HepG2 (cell line): Measurements from ENCODE around the gene DENND4A. TPM values are rescaled to one million over a fixed set of nuclear protein-coding genes. Genes with fewer than 3 reads are reported as not detected.

ENCODE experiments used
- ARHGAP35 ChIP-seq: sonication (generic); formaldehyde crosslinking; IDR thresholded peaks from 2 replicates; pipeline ENCODE4 v1.9.0; 2022; ENCODE audit warnings: mild to moderate bottlenecking, inconsistent platforms, moderate library complexity, missing genetic modification reagents, borderline replicate concordance
- HNRNPLL ChIP-seq: fragments of 200-400 bp; formaldehyde crosslinking; IDR thresholded peaks from 2 replicates; pipeline ENCODE4 v1.6.1; 2017; ENCODE audit warnings: mild to moderate bottlenecking, low read depth, low read length; ENCODE audit not compliant: poor library complexity, severe bottlenecking
- JUND ChIP-seq: sonication (generic); formaldehyde crosslinking; IDR thresholded peaks from 2 replicates; pipeline ENCODE4 v1.8.0; 2022; ENCODE audit warnings: mild to moderate bottlenecking, missing genetic modification reagents
- NFYB ChIP-seq: sonication (generic); formaldehyde crosslinking; IDR thresholded peaks from 2 replicates; pipeline ENCODE4 v1.4.0; 2020; ENCODE audit warnings: missing genetic modification reagents
- ZBTB44 ChIP-seq: sonication (generic); formaldehyde crosslinking; IDR thresholded peaks from 2 replicates; pipeline ENCODE4 v1.4.0; 2020; ENCODE audit warnings: missing genetic modification reagents
- ZBTB49 ChIP-seq: sonication (generic); formaldehyde crosslinking; IDR thresholded peaks from 2 replicates; pipeline ENCODE4 v1.4.0; 2020; ENCODE audit warnings: missing genetic modification reagents, borderline replicate concordance
- ZBTB7B ChIP-seq: sonication (generic); formaldehyde crosslinking; IDR thresholded peaks from 2 replicates; pipeline ENCODE4 v1.4.0; 2020; ENCODE audit warnings: missing genetic modification reagents
- ZFY ChIP-seq: sonication (generic); formaldehyde crosslinking; IDR thresholded peaks from 2 replicates; pipeline ENCODE4 v1.4.0; 2020; ENCODE audit warnings: missing genetic modification reagents
- ZHX2 ChIP-seq, 2 experiments: sonication (generic) in 1 of 2; formaldehyde crosslinking in 1 of 2; IDR thresholded peaks; 2 replicates each; pipeline versions ENCODE4 v1.6.1 to v1.9.0; 2014 to 2022; ENCODE audit warnings: antibody characterized with exemption in 1 of 2, borderline replicate concordance in 1 of 2, inconsistent platforms in 1 of 2, low read depth in 1 of 2, missing genetic modification reagents in 1 of 2
- ZMYM3 ChIP-seq: sonication (generic); formaldehyde crosslinking; IDR thresholded peaks from 2 replicates; pipeline ENCODE4 v1.5.1; 2020; ENCODE audit warnings: mild to moderate bottlenecking, missing genetic modification reagents
- ZNF264 ChIP-seq: sonication (generic); formaldehyde crosslinking; IDR thresholded peaks from 2 replicates; pipeline ENCODE4 v1.4.0; 2020; ENCODE audit warnings: missing genetic modification reagents
- ZNF3 ChIP-seq: IDR thresholded peaks from 2 replicates; pipeline ENCODE4 v1.7.0; 2017; ENCODE audit warnings: inconsistent platforms
- ZNF589 ChIP-seq: sonication (generic); formaldehyde crosslinking; conservative IDR thresholded peaks from 2 replicates; pipeline ENCODE4 v1.8.0; 2022; ENCODE audit warnings: mild to moderate bottlenecking, moderate library complexity, missing genetic modification reagents
- ZNF607 ChIP-seq: sonication (generic); formaldehyde crosslinking; IDR thresholded peaks from 2 replicates; pipeline ENCODE4 v1.5.1; 2020; ENCODE audit warnings: missing genetic modification reagents, mild to moderate bottlenecking, borderline replicate concordance
- polyA plus RNA-seq, 8 experiments: library from polyadenylated mRNA; depleted of rRNA in 3 of 8; stranded (reverse) in 7 of 8; unstranded in 1 of 8; fragments of >200 nt; fragmentation: Illumina TruSeq in 4 of 8; extraction: Trizol in 4 of 8; gene quantifications; 2 replicates each; pipeline versions ENCODE4 v1.2.1 to v1.2.3, GENCODE V29; 2011 to 2016; ENCODE audit warnings: low read depth in 4 of 8, missing spikeins in 1 of 8, mixed read lengths in 1 of 8; ENCODE audit not compliant: insufficient read depth in 1 of 8
- total RNA-seq, 5 experiments: library from RNA; depleted of rRNA; stranded (reverse); fragments of >200 nt; fragmentation: Illumina TruSeq; extraction: Trizol; gene quantifications; 2 replicates each; pipeline ENCODE4 v1.2.3, GENCODE V29; 2016; ENCODE audit warnings: low read depth in 1 of 5
- TF ChIP-seq, protein P1 (sequence below): sonication (generic); formaldehyde crosslinking; IDR thresholded peaks from 2 replicates; pipeline ENCODE4 v1.4.0; 2020; ENCODE audit warnings: missing genetic modification reagents, borderline replicate concordance

DENND4A gene
- total and polyA plus RNA-seq, 2 of the 13 experiments (the other 11 are each of a cell fraction or from before 2014, with no cell fraction given) = 13.2 to 18.6 TPM

DNA sequence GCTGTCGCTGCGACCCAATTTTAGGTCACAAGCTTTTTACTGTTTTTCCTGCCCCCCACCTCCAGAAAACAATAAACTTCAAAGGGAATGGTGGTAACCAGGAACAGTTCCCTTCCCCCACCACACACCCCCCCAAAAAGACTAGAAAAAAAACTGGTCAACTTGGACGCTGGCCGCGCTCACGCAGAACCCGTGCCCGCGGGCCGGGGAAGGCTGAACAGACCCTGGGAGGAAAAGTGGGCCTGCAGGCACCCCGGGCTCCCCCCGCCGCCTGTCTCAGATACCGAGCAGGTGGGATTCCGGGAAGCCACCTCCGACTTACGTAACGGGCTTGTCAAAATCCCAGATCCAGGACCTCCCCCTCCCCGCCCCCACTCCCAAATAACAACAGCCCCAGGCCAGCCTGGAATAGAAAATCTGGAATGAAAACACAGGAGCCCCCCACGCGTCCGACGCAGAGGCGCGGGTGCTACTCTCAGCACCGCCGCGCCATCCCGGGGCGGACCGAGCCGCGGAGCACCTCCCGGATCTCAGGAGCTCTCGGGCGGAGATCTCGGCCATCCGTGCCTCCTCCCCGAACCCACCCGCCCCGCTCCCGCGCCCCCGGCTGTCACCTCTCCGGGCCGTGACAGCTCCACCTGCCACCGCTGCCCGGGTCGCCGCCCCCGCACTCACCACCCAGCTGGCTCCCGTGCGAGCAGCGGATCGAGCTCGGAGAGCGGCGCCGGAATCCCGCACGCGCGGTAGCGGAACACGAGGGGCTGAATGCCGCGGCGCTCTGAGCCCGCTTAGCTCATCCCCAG, 557 bp downstream of the DENND4A start (continued):
- TF ChIP-seq, protein P1, sequence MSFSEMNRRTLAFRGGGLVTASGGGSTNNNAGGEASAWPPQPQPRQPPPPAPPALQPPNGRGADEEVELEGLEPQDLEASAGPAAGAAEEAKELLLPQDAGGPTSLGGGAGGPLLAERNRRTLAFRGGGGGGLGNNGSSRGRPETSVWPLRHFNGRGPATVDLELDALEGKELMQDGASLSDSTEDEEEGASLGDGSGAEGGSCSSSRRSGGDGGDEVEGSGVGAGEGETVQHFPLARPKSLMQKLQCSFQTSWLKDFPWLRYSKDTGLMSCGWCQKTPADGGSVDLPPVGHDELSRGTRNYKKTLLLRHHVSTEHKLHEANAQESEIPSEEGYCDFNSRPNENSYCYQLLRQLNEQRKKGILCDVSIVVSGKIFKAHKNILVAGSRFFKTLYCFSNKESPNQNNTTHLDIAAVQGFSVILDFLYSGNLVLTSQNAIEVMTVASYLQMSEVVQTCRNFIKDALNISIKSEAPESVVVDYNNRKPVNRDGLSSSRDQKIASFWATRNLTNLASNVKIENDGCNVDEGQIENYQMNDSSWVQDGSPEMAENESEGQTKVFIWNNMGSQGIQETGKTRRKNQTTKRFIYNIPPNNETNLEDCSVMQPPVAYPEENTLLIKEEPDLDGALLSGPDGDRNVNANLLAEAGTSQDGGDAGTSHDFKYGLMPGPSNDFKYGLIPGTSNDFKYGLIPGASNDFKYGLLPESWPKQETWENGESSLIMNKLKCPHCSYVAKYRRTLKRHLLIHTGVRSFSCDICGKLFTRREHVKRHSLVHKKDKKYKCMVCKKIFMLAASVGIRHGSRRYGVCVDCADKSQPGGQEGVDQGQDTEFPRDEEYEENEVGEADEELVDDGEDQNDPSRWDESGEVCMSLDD (CRISPR knock-in tag) = no peak
- TF ChIP-seq JUND (no peak), ZNF589 (CRISPR knock-in tag) (0 out of 2 replicates have a peak, but pooled peaks have one; percentile 15), NFYB (CRISPR knock-in tag) (no peak), ZBTB44 (CRISPR knock-in tag) (no peak), HNRNPLL (peak; percentile 37), ZMYM3 (CRISPR knock-in tag) (no peak), ZHX2 (IDR thresholded peaks at IDR 0.05; ENCODE audit: low read depth) (no peak), ZHX2 (CRISPR knock-in tag; IDR thresholded peaks at IDR 0.05; ENCODE audit: borderline replicate concordance) (no peak), ZNF3 (no peak), ZBTB49 (CRISPR knock-in tag) (no peak), ZNF607 (0 out of 2 replicates have a peak, but pooled peaks have one; percentile 59), ARHGAP35 (CRISPR knock-in tag) (no peak), ZBTB7B (CRISPR knock-in tag) (peak; percentile 24; the same call in 1 of the 2 replicates), ZFY (peak; percentile 22; the same call in 1 of the 2 replicates), ZNF264 (no peak)
